Activated T-cell treated with anti-CD3 and anti-CD28 coated beads, Interleukin-2, amount 50 U/mL, for 72 hours (primary cell): ENCODE measurements around the gene P4HTM. TPM values are rescaled to one million over a fixed set of nuclear protein-coding genes. Genes with fewer than 3 reads are reported as not detected.
A peak's percentile ranks its signal among the peaks of the same experiment; 100 is the strongest.

ENCODE experiments used
- ATAC-seq, 2 donors: fragments of 150-1000 bp; cut with Tn5 transposase; replicated peaks in 1 of 2; 2 replicates each; pipeline ENCODE4 v1.10.0; 2021; ENCODE audit warnings: moderate library complexity in 2 of 2, mild to moderate bottlenecking in 1 of 2
- DNase-seq, 2 donors: peaks; one replicate each; pipeline ENCODE4 v3.0.0; 2021 to 2022; ENCODE audit warnings: mixed read lengths in 1 of 2
- H3K27ac Mint-ChIP-seq: one replicate; pipeline ENCODE4 v1.8.0; 2022; ENCODE audit warnings: mild to moderate bottlenecking, moderate library complexity, mixed read lengths
- H3K27me3 Mint-ChIP-seq: one replicate; pipeline ENCODE4 v1.8.0; 2022; ENCODE audit warnings: low read depth, mixed read lengths
- H3K36me3 Mint-ChIP-seq, 2 donors: one replicate each; pipeline ENCODE4 v1.8.0; 2022; ENCODE audit warnings: mixed read lengths in 2 of 2, mild to moderate bottlenecking in 1 of 2; ENCODE audit not compliant: insufficient read depth in 2 of 2
- H3K4me1 Mint-ChIP-seq: one replicate; pipeline ENCODE4 v1.8.0; 2022; ENCODE audit warnings: low read depth, mixed read lengths
- H3K4me3 Mint-ChIP-seq, 2 donors: one replicate each; pipeline ENCODE4 v1.8.0; 2022; ENCODE audit warnings: mild to moderate bottlenecking in 2 of 2, mixed read lengths in 2 of 2, moderate library complexity in 2 of 2
- H3K9me3 Mint-ChIP-seq, 2 donors: one replicate each; pipeline ENCODE4 v1.8.0; 2022; ENCODE audit warnings: mixed read lengths in 2 of 2
- total RNA-seq, 2 donors: library from RNA; stranded (reverse); gene quantifications; one replicate each; pipeline ENCODE4 v1.2.3, GENCODE V29; 2022

Gene P4HTM
- total RNA-seq, 2 donors from 2014 or later = 42.0 to 45.7 TPM

GRCh38 chr3:49025793-49026520 is 35.9 kb downstream of the P4HTM start:
- H3K36me3 Mint-ChIP-seq = peaks cover 13 to 39% of the 10 kb centered on the region in 2 donors
- DNase-seq = no peak
- no peaks in the 10 kb centered on the region for H3K9me3 Mint-ChIP-seq
- H3K4me3 Mint-ChIP-seq = peak overlapping the region; percentile 17 to 37
- H3K4me1 Mint-ChIP-seq = peaks cover 85% of the 10 kb centered on the region
- no peaks in the 10 kb centered on the region for H3K27me3 Mint-ChIP-seq
- H3K27ac Mint-ChIP-seq = peak overlapping the region; percentile 56
- no peak for ATAC-seq

GRCh38 chr3:49026536-49026935 is 36.5 kb downstream of the P4HTM start:
- no peak for DNase-seq
- H3K27me3 Mint-ChIP-seq = no peaks in the 10 kb centered on the region
- no peaks in the 10 kb centered on the region for H3K9me3 Mint-ChIP-seq
- H3K4me1 Mint-ChIP-seq = peaks cover 82% of the 10 kb centered on the region
- ATAC-seq = no peak
- no peak overlapping the region for H3K4me3 Mint-ChIP-seq
- peaks cover 10 to 39% of the 10 kb centered on the region in 2 donors for H3K36me3 Mint-ChIP-seq
- H3K27ac Mint-ChIP-seq = peak overlapping the region; percentile 40

- no peaks in the 10 kb centered on the region for H3K27me3 Mint-ChIP-seq
- H3K27ac Mint-ChIP-seq = peak overlapping the region; percentile 95
- DNase-seq (no peak), ATAC-seq (no peak)
- H3K9me3 Mint-ChIP-seq = no peaks in the 10 kb centered on the region
- H3K4me3 Mint-ChIP-seq = peak overlapping the region; percentile 95 to 96
- peaks cover 9 to 44% of the 10 kb centered on the region in 2 donors for H3K36me3 Mint-ChIP-seq
- peaks cover 78% of the 10 kb centered on the region for H3K4me1 Mint-ChIP-seq
Observed at GRCh38 chr3:49027634-49028033, 37.6 kb downstream of the P4HTM start.

- H3K9me3 Mint-ChIP-seq = no peaks in the 10 kb centered on the region
- H3K27ac Mint-ChIP-seq = peak overlapping the region; percentile 95
- peaks cover 7 to 43% of the 10 kb centered on the region in 2 donors for H3K36me3 Mint-ChIP-seq
- peaks cover 72% of the 10 kb centered on the region for H3K4me1 Mint-ChIP-seq
- H3K27me3 Mint-ChIP-seq = no peaks in the 10 kb centered on the region
- peak overlapping the region; percentile 95 to 96 for H3K4me3 Mint-ChIP-seq
- ATAC-seq (no peak), DNase-seq (no peak)
Observed at GRCh38 chr3:49028298-49028672, 38.2 kb downstream of the P4HTM start.

GRCh38 chr3:49028673-49029562 is 38.9 kb downstream of the P4HTM start, which contains the start of gene IMPDH2:
Gene IMPDH2, minus strand, starts transcription at chr3:49029398. Its CDS starts 48 bp downstream, at chr3:49029350.
- H3K27me3 Mint-ChIP-seq = no peaks in the 10 kb centered on the region
- ATAC-seq (peak; percentile 93 to 95), DNase-seq (peak; percentile 94 to 97)
- peak within 1 kb of the TSS; percentile 95 to 96 for H3K4me3 Mint-ChIP-seq
- H3K36me3 Mint-ChIP-seq = peaks cover 7 to 39% of the 10 kb centered on the region in 2 donors
- peaks cover 66% of the 10 kb centered on the region for H3K4me1 Mint-ChIP-seq
- H3K9me3 Mint-ChIP-seq = no peaks in the 10 kb centered on the region
- H3K27ac Mint-ChIP-seq = peak within 1 kb of the TSS; percentile 95

GRCh38 chr3:49029563-49029884 is 39.5 kb downstream of the P4HTM start:
- ATAC-seq (no peak), DNase-seq (no peak)
- Mint-ChIP-seq H3K36me3 (peaks cover 7 to 37% of the 10 kb centered on the region in 2 donors), H3K4me3 (peak overlapping the region; percentile 95 to 96), H3K27me3 (no peaks in the 10 kb centered on the region), H3K4me1 (peaks cover 60% of the 10 kb centered on the region), H3K9me3 (no peaks in the 10 kb centered on the region), H3K27ac (peak overlapping the region; percentile 95)

- peaks cover 7 to 35% of the 10 kb centered on the region in 2 donors for H3K36me3 Mint-ChIP-seq
- H3K4me3 Mint-ChIP-seq = no peak overlapping the region
- H3K27ac Mint-ChIP-seq = no peak overlapping the region
Observed at GRCh38 chr3:49030321-49030720, 40.3 kb downstream of the P4HTM start.

GRCh38 chr3:49032646-49033304 is 42.7 kb downstream of the P4HTM start:
- Mint-ChIP-seq H3K27me3 (no peaks in the 10 kb centered on the region), H3K27ac (no peak overlapping the region), H3K9me3 (no peaks in the 10 kb centered on the region), H3K4me1 (peaks cover 32% of the 10 kb centered on the region), H3K4me3 (no peak overlapping the region), H3K36me3 (peaks cover 6 to 21% of the 10 kb centered on the region in 2 donors)
- ATAC-seq (no peak), DNase-seq (no peak)

More at GRCh38 chr3:49030321-49030720, 40.3 kb downstream of the P4HTM start:
- H3K4me1 Mint-ChIP-seq = peaks cover 57% of the 10 kb centered on the region
- ATAC-seq (no peak), DNase-seq (no peak)
- H3K9me3 Mint-ChIP-seq = no peaks in the 10 kb centered on the region
- no peaks in the 10 kb centered on the region for H3K27me3 Mint-ChIP-seq

- Mint-ChIP-seq H3K9me3 (no peaks in the 10 kb centered on the region), H3K36me3 (peaks cover 3 to 17% of the 10 kb centered on the region in 2 donors), H3K27ac (no peak overlapping the region), H3K4me1 (peaks cover 13% of the 10 kb centered on the region), H3K4me3 (no peak overlapping the region), H3K27me3 (no peaks in the 10 kb centered on the region)
- DNase-seq (no peak), ATAC-seq (no peak)
Observed at GRCh38 chr3:49034650-49035049, 44.6 kb downstream of the P4HTM start.

GRCh38 chr3:49035281-49035680 is 45.2 kb downstream of the P4HTM start:
- peaks cover 3 to 17% of the 10 kb centered on the region in 2 donors for H3K36me3 Mint-ChIP-seq
- H3K4me3 Mint-ChIP-seq = no peak overlapping the region
- peaks cover 7% of the 10 kb centered on the region for H3K4me1 Mint-ChIP-seq
- DNase-seq = no peak
- H3K27me3 Mint-ChIP-seq = no peaks in the 10 kb centered on the region
- H3K9me3 Mint-ChIP-seq = no peaks in the 10 kb centered on the region
- ATAC-seq = no peak
- peak overlapping the region; percentile 80 for H3K27ac Mint-ChIP-seq

- H3K9me3 Mint-ChIP-seq = no peaks in the 10 kb centered on the region
- no peaks in the 10 kb centered on the region for H3K4me1 Mint-ChIP-seq
- no peaks in the 10 kb centered on the region for H3K27me3 Mint-ChIP-seq
- DNase-seq = no peak
- H3K36me3 Mint-ChIP-seq = peaks cover 9 to 27% of the 10 kb centered on the region in 2 donors
- H3K27ac Mint-ChIP-seq = peak overlapping the region; percentile 62
- ATAC-seq = no peak
- H3K4me3 Mint-ChIP-seq = no peak overlapping the region
Observed at GRCh38 chr3:49053543-49053942, 63.5 kb downstream of the P4HTM start.

- Mint-ChIP-seq H3K9me3 (no peaks in the 10 kb centered on the region), H3K36me3 (peaks cover 9 to 29% of the 10 kb centered on the region in 2 donors), H3K4me3 (no peak overlapping the region), H3K27ac (no peak overlapping the region), H3K27me3 (no peaks in the 10 kb centered on the region), H3K4me1 (no peaks in the 10 kb centered on the region)
- DNase-seq (no peak), ATAC-seq (no peak)
Observed at GRCh38 chr3:49054344-49054862, 64.4 kb downstream of the P4HTM start.
